Endothelial cell of umbilical vein (primary cell): ENCODE results near the gene EXOC3L1. TPM values are rescaled to one million over a fixed set of nuclear protein-coding genes. Genes with fewer than 3 reads are reported as not detected.
A peak's percentile ranks its signal among the peaks of the same experiment; 100 is the strongest.

ENCODE experiments used
- BruUV-seq: library from RNA; stranded (reverse); fragments of 400-500 nt; replicated peaks from 2 replicates; lab custom pipeline; 2021; lab: Mats Ljungman, UMichigan
- CTCF ChIA-PET: fragments of 300-600, 350-600 bp; sonication (Branson Sonifier 250); formaldehyde crosslinking; loops from one replicate; lab custom pipeline; 2021; ENCODE audit warnings: antibody characterized with exemption, inconsistent platforms; lab: Charles Lee
- POLR2A ChIA-PET: fragments of 300-600, 350-600 bp; sonication (Branson Sonifier 250); formaldehyde crosslinking; loops from one replicate; lab custom pipeline; 2021; ENCODE audit warnings: antibody characterized with exemption, inconsistent platforms; lab: Charles Lee
- DNase-seq: peaks from one replicate; pipeline ENCODE4 v3.0.0-alpha.2; 2011; ENCODE audit warnings: low read depth, low spot score
- FAIRE-seq: peaks from 2 replicates; lab custom pipeline; 2011; peaks lifted over from hg19 to GRCh38; lab: Jason Lieb, UNC
- H2AFZ ChIP-seq: 2 replicates; pipeline ENCODE4 v1.6.0; 2012; ENCODE audit warnings: low read depth, low read length, control low read depth, inconsistent platforms
- H3K27ac ChIP-seq: 2 replicates; pipeline ENCODE4 v1.5.1; 2011; ENCODE audit warnings: low read depth, mild to moderate bottlenecking, control low read depth, low read length, moderate library complexity; ENCODE audit not compliant: insufficient read depth
- H3K27me3 ChIP-seq, 2 experiments: 2 replicates each; pipeline versions ENCODE4 v1.6.0 to v1.6.1; 2011; ENCODE audit warnings: low read length in 2 of 2, mixed read lengths in 1 of 2; ENCODE audit not compliant: control insufficient read depth in 2 of 2, insufficient read depth in 2 of 2
- H3K36me3 ChIP-seq, 2 experiments: 2 replicates in 1 of 2; 3 replicates in 1 of 2; pipeline ENCODE4 v1.5.1; 2011; ENCODE audit warnings: low read length in 2 of 2, mild to moderate bottlenecking in 1 of 2, moderate library complexity in 1 of 2; ENCODE audit not compliant: control insufficient read depth in 2 of 2, insufficient read depth in 2 of 2; ENCODE audit errors: extremely low read depth in 1 of 2
- H3K4me1 ChIP-seq: 3 replicates; pipeline ENCODE4 v1.5.1; 2011; ENCODE audit warnings: mild to moderate bottlenecking, low read length; ENCODE audit not compliant: control insufficient read depth, insufficient read depth; ENCODE audit errors: extremely low read depth
- H3K4me2 ChIP-seq: 2 replicates; pipeline ENCODE4 v1.6.1; 2011; ENCODE audit warnings: low read length, control low read depth, mixed read lengths; ENCODE audit not compliant: insufficient read depth
- H3K4me3 ChIP-seq, 3 experiments: fragments of 200-600 bp in 1 of 3; sonication (generic), shearing (Covaris generic) in 1 of 3; replicated peaks in 1 of 3; 2 replicates each; pipeline ENCODE4 v1.5.1; 2011 to 2016; ENCODE audit warnings: control low read depth in 3 of 3, low read length in 3 of 3, mild to moderate bottlenecking in 2 of 3, inconsistent platforms in 1 of 3, low read depth in 1 of 3, moderate library complexity in 1 of 3; ENCODE audit not compliant: insufficient read depth in 1 of 3
- H3K79me2 ChIP-seq: 2 replicates; pipeline ENCODE4 v1.6.0; 2012; ENCODE audit warnings: low read length, inconsistent platforms; ENCODE audit not compliant: control insufficient read depth, insufficient read depth
- H3K9ac ChIP-seq: replicated peaks from 2 replicates; pipeline ENCODE3; 2011; ENCODE audit warnings: low read length, control low read depth; ENCODE audit not compliant: insufficient read depth; ENCODE audit errors: extremely low read depth
- H3K9me1 ChIP-seq: replicated peaks from 3 replicates; pipeline ENCODE4 v1.6.0; 2011; ENCODE audit warnings: mild to moderate bottlenecking, low read length; ENCODE audit not compliant: control insufficient read depth, insufficient read depth; ENCODE audit errors: extremely low read depth
- H3K9me3 ChIP-seq: replicated peaks from 2 replicates; pipeline ENCODE4 v1.5.1; 2012; ENCODE audit warnings: low read length, inconsistent platforms; ENCODE audit not compliant: control insufficient read depth, insufficient read depth
- H4K20me1 ChIP-seq: replicated peaks from 2 replicates; pipeline ENCODE3; 2011; ENCODE audit warnings: mild to moderate bottlenecking, low read length; ENCODE audit not compliant: control insufficient read depth, insufficient read depth; ENCODE audit errors: extremely low read depth
- CTCF ChIP-seq, 2 donors: IDR thresholded peaks; 1 replicate in 1 of 2; 2 replicates in 1 of 2; pipeline ENCODE4 v1.5.1; 2011; ENCODE audit warnings: low read length in 2 of 2, mild to moderate bottlenecking in 2 of 2, moderate library complexity in 2 of 2, control low read depth in 1 of 2, inconsistent platforms in 1 of 2, low read depth in 1 of 2; ENCODE audit not compliant: insufficient read depth in 1 of 2; ENCODE audit errors: extremely low read depth in 1 of 2
- EZH2 ChIP-seq: IDR thresholded peaks from 2 replicates; pipeline ENCODE4 v1.6.1; 2012; ENCODE audit warnings: borderline replicate concordance, low read depth, mild to moderate bottlenecking, moderate library complexity, low read length, inconsistent platforms; ENCODE audit not compliant: severe bottlenecking
- FOS ChIP-seq: IDR thresholded peaks from 2 replicates; pipeline ENCODE4 v1.6.1; 2011; ENCODE audit warnings: mild to moderate bottlenecking, low read length, moderate library complexity, borderline replicate concordance; ENCODE audit not compliant: insufficient read depth
- GATA2 ChIP-seq: IDR thresholded peaks from 2 replicates; pipeline ENCODE4 v1.7.0; 2011; ENCODE audit warnings: low read depth, mild to moderate bottlenecking, moderate library complexity, mixed read lengths, low read length; ENCODE audit not compliant: insufficient read length, insufficient read depth
- JUN ChIP-seq: IDR thresholded peaks from 2 replicates; pipeline ENCODE4 v1.6.1; 2011; ENCODE audit warnings: borderline replicate concordance, low read depth; ENCODE audit not compliant: insufficient read length, insufficient read depth
- MAX ChIP-seq: IDR thresholded peaks from 2 replicates; pipeline ENCODE4 v1.6.1; 2011; ENCODE audit not compliant: insufficient read depth, insufficient read length
- MYC ChIP-seq: IDR thresholded peaks from one replicate; pipeline ENCODE4 v1.6.1; 2011; ENCODE audit warnings: mild to moderate bottlenecking, low read depth, low read length
- POLR2A ChIP-seq: IDR thresholded peaks from 2 replicates; pipeline ENCODE4 v1.6.1; 2012; ENCODE audit warnings: low read depth, mild to moderate bottlenecking, control low read depth, low read length
- POLR2AphosphoS5 ChIP-seq: IDR thresholded peaks from 2 replicates; pipeline ENCODE4 v1.6.1; 2012; ENCODE audit warnings: low read depth, mild to moderate bottlenecking, control low read depth, low read length, moderate library complexity; ENCODE audit not compliant: insufficient read depth
- dilution Hi-C: fragments of 300-500 bp; cut with MboI; formaldehyde crosslinking; loops from one replicate; pipeline ENCODE4 v1.15.0; 2019; ENCODE audit warnings: low sequenced_read_pairs; ENCODE audit not compliant: extremely low pct_ligation_motif_present
- intact Hi-C: fragments of 100-400 bp; cut with micrococcal nuclease; formaldehyde crosslinking; loops from one replicate; pipeline ENCODE4 v1.10.0; 2022
- polyA plus RNA-seq, 4 experiments: library from polyadenylated mRNA; depleted of rRNA in 3 of 4; stranded (reverse) in 3 of 4; unstranded in 1 of 4; fragments of >200 nt; gene quantifications; 2 replicates each; pipeline versions ENCODE4 v1.2.1 to v1.2.3, GENCODE V29; 2011 to 2012; ENCODE audit warnings: missing spikeins in 1 of 4
- total RNA-seq: library from RNA; stranded (reverse); gene quantifications from 2 replicates; pipeline ENCODE4 v1.2.3, GENCODE V29; 2021

Gene EXOC3L1
- total and polyA plus RNA-seq, 2 donors (not counting 3 experiments of a cell fraction or from before 2014, with no cell fraction given): 10.8 to 11.6 TPM

- peak; percentile 97 for FAIRE-seq
- no peak overlapping the region for H3K4me3 ChIP-seq
- peaks cover 37% of the 10 kb centered on the region for H3K4me1 ChIP-seq
- H3K27ac ChIP-seq: no peak overlapping the region
- intact Hi-C loops: loop anchor here (1.0 kb wide), 5 partner anchors 7 to 231 kb away; partner anchors contain the start of gene E2F4
- DNase-seq: peak; percentile 80
- TF ChIP-seq GATA2 (no peak), FOS (no peak), MYC (no peak), POLR2A (no peak), MAX (peak; percentile 83), POLR2AphosphoS5 (peak; percentile 60), EZH2 (no peak), CTCF (IDR thresholded peaks at IDR 0.05; ENCODE audit: extremely low read depth in 1 of 2, insufficient read depth in 1 of 2, low read depth in 1 of 2, low read length in 2 of 2) (peak; percentile 91 to 97), JUN (no peak)
- ChIA-PET CTCF (interaction anchor here (0.6 to 3.5 kb wide), 35 partner anchors 8 to 589 kb away, joined by 3 to 40 read pairs (median 4); partner anchors contain the start of genes CBFB, CES3, FBXL8 and HSF4), POLR2A (no interaction called here)
- H3K9ac ChIP-seq: no peak overlapping the region
- H3K9me1 ChIP-seq: no peaks in the 10 kb centered on the region
- BruUV-seq: no TSS peak
- H3K27me3 ChIP-seq: no peaks in the 10 kb centered on the region
- peaks cover 13% of the 10 kb centered on the region for H3K79me2 ChIP-seq
- dilution Hi-C loops: no loop called here
- no peaks in the 10 kb centered on the region for H3K36me3 ChIP-seq
- H2AFZ ChIP-seq: no peak overlapping the region
- no peaks in the 10 kb centered on the region for H4K20me1 ChIP-seq
- H3K4me2 ChIP-seq: no peak overlapping the region
- no peaks in the 10 kb centered on the region for H3K9me3 ChIP-seq
Measured at GRCh38 chr16:67184995-67185650, 4.8 kb downstream of the EXOC3L1 start.
